Mucosa of gallbladder (tissue), 1 donor: Measurements from ENCODE around the gene MLX. TPM values are rescaled to one million over a fixed set of nuclear protein-coding genes. Genes with fewer than 3 reads are reported as not detected.
"Not testable (repeated sequence)": the region's sequence is repeated elsewhere in the genome, so short reads cannot be mapped to it uniquely, and the experiment has no call there.

ENCODE experiments used
- DNase-seq: peaks from one replicate; pipeline ENCODE4 v3.0.0-alpha.2; 2020; ENCODE audit warnings: low spot score
- total RNA-seq: library from RNA; stranded (reverse); gene quantifications from one replicate; pipeline ENCODE4 v1.2.1, GENCODE V29; 2021
- donor health status: DM: no; HTN: no; CAD: no.

The MLX gene
- total RNA-seq, 1 donor from 2014 or later = 54.0 TPM

DNA sequence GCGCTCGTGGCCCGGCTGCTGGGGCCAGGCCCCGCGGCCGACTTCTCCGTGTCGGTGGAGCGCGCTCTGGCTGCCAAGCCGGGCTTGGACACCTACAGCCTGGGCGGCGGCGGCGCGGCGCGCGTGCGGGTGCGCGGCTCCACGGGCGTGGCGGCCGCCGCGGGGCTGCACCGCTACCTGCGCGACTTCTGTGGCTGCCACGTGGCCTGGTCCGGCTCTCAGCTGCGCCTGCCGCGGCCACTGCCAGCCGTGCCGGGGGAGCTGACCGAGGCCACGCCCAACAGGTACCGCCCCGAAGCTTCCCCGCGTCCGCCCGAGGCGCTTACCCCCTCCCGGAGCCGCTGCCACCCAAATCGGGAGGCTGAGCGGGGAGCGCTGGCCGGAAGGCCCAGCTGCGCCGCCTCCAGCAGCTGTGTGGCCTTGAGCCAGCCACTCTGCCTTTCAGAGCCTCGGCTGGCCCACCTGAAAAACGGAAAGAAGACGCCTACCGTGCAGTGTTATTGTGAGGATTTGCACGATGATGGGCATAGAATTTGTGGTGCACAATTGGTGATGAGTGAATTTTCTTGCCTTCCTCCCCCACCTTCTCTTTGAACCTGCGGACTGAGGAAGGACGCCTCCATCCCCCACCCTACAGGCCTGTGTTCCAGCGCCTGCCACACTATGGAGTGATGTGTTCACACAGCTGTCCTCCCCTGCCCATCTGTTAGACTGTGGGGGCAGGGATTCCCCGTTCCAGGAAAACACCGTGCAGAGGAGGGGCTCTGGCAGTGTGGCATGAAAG is 30.3 kb upstream of the MLX start:
- DNase-seq = peak; percentile 82

DNA sequence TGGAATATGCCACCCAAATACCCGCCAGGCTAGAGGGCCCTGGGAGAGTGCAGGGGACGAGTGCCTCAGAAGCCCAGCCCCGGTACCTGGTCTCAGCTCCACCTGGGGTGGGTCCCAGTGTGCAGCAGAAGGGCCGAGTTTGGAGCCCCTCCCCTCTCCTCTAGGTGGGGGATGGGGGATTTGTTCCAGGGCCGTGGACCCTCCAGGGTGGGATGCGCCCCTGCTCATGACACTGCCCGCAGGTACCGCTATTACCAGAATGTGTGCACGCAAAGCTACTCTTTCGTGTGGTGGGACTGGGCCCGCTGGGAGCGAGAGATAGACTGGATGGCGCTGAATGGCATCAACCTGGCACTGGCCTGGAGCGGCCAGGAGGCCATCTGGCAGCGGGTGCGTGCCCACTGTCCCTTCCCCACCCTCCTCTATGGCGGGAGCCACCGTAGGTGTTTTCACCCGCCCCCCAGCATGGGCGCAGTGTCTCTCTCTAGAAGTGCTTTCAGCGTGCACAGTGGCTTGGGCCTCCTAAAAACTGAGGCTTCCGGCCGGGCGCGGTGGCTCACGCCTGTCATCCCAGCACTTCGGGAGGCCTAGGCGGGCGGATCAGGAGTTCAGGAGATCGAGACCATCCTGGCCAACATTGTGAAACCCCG is 29.6 kb upstream of the MLX start:
- no peak for DNase-seq

DNA sequence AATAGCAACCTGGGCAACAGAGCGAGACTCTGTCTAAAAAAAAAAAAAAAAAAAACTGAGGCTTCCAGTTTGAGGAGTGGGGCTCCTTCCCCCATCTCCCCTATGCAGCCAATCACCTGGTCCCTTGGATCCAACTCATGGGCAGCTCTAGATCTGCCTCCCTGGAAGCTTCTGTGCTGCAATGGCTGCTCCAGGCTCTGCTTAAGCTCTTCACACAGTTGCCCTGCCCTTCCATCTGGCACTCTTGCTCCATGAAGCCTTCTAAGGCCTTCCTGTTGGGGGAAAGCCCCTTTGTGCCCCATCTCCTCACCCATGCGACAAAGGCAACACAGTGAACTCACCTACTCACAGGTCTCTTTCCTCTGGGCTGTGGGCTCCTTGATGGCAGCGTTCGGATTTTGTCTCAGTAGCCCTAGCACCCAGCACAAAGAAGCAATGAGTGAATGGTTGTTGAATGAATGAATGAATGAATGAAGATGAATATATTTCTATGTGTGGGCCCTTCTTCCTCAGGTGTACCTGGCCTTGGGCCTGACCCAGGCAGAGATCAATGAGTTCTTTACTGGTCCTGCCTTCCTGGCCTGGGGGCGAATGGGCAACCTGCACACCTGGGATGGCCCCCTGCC is 29.0 kb upstream of the MLX start:
- no peak for DNase-seq

DNA sequence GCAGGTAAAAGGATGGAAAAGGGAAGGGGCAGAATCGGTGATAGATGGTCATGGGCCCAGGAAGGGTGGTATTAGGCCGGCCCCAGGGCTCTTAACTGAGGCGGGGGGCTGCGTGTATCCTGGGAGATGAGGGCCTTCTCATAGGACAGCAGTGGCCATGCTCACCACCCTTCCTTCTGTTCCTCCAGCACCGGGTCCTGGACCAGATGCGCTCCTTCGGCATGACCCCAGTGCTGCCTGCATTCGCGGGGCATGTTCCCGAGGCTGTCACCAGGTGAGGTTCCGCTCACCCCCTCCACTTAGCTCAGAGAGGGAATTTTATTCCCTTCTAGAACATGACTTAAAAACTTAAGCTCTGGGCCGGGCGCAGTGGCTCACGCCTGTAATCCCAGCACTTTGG is 28.4 kb upstream of the MLX start:
- DNase-seq = no peak

DNA sequence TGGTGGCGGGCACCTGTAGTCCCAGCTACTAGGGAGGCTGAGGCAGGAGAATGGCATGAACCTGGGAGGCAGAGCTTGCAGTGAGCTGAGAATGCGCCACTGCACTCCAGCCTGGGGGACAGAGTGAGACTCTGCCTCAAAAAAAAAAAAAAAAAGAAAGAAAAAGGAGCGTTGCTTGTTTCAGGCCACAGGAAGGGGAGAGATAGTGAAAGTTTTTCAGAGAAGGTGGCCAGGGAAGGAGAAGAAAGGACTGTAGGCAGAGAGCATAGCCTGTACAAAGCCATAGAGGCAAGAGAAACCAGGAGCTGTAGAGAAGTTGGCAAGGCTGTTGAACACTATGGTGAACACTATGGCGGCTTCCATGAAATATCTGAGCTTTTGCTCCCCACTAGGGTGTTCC is 26.3 kb upstream of the MLX start:
- DNase-seq = not testable (repeated sequence)

DNA sequence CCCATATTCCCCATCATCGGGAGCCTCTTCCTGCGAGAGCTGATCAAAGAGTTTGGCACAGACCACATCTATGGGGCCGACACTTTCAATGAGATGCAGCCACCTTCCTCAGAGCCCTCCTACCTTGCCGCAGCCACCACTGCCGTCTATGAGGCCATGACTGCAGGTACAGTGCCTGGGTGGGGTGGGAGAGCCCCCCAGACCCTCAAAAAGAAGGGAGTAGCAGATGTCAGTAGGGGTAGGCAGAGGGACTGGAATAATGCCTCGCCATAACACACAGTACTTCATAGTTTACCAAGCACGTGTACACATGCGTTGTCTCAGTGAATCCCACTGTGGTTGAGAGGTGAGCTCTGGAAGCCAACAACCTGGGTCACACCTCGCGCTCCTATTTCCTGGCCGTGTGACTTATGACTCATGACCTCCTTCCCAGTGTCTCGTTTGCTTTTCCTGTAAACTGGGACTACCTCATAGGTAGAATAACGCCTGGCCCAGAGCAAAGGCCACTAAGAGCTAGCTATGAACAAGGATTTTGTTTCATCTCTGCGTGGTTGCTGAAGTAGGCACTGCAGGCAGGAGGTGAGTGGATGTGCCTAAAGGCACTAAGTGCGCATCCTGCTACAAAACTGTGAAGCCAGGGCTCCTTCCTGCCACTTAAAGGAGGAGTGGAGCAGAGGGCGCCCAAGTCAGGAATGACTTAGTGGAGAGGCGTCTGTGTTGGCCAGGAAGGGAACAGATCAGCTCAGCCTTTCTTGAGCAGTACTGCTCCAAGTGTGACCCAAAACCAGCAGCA is 25.7 kb upstream of the MLX start:
- DNase-seq = no peak

DNA sequence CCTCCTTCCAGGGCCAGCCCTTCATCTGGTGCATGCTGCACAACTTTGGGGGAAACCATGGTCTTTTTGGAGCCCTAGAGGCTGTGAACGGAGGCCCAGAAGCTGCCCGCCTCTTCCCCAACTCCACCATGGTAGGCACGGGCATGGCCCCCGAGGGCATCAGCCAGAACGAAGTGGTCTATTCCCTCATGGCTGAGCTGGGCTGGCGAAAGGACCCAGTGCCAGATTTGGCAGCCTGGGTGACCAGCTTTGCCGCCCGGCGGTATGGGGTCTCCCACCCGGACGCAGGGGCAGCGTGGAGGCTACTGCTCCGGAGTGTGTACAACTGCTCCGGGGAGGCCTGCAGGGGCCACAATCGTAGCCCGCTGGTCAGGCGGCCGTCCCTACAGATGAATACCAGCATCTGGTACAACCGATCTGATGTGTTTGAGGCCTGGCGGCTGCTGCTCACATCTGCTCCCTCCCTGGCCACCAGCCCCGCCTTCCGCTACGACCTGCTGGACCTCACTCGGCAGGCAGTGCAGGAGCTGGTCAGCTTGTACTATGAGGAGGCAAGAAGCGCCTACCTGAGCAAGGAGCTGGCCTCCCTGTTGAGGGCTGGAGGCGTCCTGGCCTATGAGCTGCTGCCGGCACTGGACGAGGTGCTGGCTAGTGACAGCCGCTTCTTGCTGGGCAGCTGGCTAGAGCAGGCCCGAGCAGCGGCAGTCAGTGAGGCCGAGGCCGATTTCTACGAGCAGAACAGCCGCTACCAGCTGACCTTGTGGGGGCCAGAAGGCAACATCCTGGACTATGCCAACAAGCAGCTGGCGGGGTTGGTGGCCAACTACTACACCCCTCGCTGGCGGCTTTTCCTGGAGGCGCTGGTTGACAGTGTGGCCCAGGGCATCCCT is 23.5 kb upstream of the MLX start:
- DNase-seq = no peak

DNA sequence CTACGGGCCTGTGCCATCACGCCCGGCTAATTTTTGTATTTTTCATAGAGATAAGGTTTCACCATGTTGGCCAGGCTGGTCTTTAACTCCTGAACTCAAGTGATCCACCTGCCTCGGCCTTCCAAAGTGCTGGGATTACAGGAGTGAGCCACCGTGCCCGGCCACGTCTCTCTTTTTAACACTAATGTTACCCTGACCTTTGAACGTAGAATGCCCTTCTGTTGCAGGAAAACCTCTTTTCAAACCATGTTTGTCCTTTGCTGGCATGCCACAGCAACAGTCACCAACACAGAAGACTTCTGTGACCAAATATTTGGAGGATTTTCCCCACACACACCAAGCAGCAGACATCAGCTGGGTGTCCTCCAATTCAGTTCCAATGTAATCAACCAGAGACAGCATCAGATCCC is 22.0 kb upstream of the MLX start:
- no peak for DNase-seq

DNA sequence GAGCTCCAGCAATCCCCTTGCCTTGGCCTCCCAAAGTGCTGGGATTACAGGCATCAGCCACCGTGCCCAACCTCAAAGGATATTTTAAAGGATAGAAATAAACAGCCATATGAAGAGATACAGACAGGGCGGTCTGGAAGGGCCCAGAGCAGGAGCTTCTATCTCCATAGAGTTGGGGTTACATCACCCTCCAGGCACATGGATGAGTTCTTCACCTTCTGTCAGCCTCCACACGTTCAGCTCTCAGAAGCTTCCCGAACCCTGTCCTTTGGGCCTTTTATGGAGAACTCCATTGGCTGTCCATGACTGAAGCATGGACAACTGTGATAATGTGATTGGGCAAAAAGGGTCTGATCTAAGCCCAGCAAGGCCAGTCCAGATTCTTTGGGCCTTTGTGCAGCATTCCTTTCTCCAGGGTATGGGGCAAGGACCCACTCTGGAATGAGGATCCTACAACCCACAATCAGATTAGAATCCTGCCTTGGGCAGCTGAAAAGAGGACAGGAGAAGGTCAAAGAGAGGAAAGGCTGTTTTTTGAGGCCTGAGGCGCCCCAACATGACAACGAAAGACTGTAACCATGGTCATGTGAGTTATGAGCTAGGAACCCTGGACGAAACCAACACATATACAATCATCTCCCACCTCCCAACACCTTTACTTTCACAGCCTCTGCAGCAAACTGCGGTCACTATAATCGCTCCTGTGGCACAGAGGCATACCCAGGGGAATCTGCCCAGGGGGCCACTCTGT is 21.0 kb upstream of the MLX start:
- not testable (repeated sequence) for DNase-seq

DNA sequence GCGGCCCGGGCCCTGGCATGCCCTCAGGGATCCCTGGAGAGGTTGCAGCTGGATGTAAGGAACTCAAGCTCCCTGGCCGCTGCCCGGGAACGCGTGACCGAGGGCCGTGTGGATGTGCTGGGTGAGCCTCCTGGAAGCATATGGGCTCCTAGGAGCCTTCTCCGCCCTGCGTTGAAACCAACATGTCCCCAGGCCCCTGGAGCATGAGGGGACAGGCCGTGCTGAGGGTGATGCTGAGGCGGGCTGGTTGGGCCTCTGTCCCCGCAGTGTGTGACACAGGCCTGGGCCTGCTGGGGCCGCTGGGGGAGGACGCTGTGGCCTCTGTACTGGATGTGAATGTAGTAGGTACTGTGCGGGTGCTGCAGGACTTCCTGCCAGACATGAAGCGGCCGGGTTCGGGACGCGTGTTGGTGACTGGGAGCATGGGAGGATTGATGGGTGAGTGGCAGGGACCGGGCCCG is 19.9 kb upstream of the MLX start:
- DNase-seq = no peak

DNA sequence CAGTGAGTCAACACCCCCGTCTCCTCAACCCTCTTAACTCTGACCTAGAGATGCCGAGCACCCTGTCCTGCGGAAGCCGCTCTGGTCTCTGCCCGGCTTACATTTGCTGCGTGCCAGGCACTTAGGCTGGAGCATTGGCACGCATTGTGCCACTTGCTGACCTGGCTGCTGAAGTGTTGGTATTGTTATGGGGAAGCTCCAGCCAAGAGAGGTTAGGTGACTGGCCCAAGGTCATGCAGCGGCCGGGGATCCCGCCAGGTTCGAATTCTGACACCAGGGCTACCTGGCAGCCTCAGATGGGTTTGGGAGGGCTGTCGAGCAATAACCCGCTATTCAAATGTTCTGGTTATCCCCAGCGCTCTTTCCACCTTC is 19.2 kb upstream of the MLX start:
- no peak for DNase-seq

DNA sequence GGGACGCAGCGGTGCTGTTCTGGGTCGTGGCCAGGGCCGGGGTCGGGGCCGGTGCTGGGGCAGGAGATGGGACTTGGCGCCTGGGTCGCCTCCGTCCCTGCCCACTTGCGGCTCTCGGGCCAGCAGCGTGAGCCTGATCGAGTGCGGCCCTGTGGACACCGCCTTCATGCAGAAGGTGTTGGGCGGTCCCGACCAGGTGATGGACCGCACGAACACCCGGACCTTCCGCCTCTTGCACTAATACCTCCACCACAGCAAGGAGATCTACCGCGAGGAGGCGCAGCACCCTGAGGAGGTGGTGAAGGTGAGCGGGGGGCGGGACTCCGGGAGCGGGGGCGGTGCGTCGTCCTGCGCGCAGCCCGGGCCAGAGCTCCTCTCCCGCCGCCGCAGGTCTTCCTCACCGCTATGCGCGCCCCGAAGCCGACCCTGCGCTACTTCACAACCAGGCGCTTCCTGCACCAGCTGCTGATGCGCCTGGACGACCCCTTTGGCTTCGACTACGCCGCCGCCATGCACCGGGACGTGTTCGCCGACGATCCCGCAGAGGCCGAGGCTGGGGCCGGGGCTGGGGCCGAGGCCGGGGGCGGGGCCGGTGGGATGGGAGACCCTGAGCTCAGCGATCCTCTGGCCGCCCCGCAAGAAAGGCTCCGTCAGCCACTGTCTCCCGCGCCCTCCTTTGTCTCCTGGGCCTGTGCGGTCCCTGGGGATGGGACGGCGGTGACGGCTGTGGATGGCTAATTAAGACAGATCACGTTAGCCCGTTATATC is 18.6 kb upstream of the MLX start:
- peak; percentile 77 for DNase-seq

DNA sequence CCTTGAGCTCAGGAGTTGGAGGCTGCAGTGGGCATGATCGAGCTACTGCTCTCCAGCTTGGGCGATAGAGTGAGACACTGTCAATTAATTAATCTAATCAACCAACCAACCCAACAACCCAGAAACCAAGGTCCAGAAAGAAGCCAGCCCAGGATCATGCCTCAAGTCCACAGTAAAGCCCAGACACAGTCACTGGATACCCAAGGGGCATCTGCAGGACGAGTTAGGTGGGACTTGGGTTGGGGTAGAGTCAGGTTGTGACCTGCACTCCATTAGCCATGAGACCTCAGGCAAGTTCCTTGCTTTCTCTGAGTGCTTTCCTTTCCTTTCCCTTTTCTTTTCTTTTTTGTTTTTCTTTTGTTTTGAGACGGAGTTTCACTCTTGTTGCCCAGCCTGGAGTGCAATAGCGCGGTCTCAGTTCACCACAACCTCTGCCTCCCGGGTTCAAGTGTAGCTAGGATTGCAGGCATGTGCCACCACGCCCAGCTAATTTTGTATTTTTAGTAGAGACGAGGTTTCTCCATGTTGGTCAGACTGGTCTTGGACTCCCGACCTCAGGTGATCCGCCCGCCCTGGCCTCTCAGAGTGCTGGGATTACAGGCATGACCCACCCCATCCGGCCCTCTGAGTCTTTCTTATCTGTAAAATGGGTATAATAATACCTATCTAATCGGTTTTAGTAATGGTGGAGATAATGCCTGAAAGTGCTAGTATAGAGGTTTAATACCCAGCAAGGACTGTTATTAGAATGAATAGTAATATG is 17.7 kb upstream of the MLX start:
- no peak for DNase-seq

DNA sequence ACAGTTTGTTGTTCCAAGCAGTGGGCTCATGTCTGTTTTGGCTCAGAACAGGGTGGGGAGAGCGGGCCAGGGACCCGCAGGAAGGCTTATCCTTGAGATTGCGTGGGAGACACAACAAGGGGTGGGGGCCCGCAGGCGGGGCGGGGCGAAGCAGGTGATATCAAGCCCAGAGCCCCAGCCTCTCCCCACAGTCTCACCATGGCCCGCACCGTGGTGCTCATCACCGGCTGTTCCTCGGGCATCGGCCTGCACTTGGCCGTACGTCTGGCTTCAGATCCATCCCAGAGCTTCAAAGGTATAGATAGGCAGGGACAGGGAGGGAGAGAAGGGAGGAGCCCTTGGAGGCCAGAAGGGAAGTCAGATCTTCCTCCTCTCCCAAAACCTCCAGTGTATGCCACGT is 14.2 kb upstream of the MLX start, which contains the start of gene HSD17B1:
HSD17B1 (plus strand) TSS at position 188 of the 400 bp plus-strand sequence; CDS start at position 199, 11 bp downstream.
- DNase-seq = not testable (repeated sequence)

DNA sequence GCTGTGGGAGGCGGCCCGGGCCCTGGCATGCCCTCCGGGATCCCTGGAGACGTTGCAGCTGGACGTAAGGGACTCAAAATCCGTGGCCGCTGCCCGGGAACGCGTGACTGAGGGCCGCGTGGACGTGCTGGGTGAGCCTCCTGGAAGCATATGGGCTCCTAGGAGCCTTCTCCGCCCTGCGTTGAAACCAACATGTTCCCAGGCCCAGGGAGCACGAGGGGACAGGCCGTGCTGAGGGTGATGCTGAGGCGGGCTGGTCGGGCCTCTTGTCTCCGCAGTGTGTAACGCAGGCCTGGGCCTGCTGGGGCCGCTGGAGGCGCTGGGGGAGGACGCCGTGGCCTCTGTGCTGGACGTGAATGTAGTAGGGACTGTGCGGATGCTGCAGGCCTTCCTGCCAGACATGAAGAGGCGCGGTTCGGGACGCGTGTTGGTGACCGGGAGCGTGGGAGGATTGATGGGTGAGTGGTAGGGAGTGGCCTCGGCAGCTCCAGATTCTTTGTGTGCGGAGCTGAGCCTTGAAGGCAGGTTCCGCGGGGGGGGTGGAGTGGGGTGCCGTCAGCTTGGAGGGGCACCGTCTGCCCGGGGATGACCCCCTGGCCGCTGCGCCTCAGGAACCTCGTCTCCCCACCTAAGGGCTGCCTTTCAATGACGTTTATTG is 13.6 kb upstream of the MLX start:
- DNase-seq = no peak

DNA sequence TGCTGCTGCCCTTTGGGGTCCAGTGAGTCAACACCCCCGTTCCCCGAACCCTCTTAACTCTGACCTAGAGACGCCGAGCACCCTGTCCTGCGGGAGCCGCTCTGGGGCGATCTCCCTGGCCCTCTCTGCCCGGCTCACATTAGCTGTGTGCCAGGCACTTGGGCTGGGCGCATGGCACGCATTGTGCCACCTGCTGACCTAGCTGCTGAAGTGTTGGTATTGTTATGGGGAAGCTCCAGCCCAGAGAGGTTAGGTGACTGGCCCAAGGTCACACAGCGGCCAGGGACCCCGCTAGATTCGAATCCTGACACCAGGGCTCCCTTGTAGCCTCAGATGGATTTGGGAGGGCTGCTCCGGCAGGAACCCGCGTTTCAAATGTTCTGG is 13.0 kb upstream of the MLX start:
- no peak for DNase-seq

DNA sequence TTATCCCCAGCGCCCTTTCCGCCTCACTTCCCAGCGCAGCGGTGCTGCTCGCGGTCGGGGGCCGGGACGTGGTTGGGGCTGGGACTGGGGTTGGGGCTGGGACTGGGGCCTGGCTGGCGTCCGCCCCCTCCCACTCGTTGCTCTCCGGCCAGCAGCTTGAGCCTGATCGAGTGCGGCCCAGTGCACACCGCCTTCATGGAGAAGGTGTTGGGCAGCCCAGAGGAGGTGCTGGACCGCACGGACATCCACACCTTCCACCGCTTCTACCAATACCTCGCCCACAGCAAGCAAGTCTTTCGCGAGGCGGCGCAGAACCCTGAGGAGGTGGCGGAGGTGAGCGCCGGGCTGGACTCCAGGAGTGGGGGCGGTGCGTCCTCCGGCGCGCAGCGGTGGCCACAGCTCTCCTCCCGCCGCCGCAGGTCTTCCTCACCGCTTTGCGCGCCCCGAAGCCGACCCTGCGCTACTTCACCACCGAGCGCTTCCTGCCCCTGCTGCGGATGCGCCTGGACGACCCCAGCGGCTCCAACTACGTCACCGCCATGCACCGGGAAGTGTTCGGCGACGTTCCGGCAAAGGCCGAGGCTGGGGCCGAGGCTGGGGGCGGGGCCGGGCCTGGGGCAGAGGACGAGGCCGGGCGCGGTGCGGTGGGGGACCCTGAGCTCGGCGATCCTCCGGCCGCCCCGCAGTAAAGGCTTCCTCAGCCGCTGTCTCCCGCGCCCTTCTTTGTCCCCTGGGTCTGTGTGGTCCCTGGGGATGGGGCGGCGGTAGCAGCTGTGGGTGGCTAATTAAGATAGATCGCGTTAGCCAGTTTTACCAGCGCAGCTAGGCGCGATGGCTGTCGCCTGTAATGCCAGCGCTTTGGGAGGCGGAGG is 12.4 kb upstream of the MLX start:
- DNase-seq = peak; percentile 87
